Measurements from ENCODE around the gene PRKAR1B. TPM values are rescaled to one million over a fixed set of nuclear protein-coding genes. Genes with fewer than 3 reads are reported as not detected.

PRKAR1B gene
- total RNA-seq, 2 donors from 2014 or later: 33.5 to 43.2 TPM

- Mint-ChIP-seq H3K36me3 (ENCODE audit: low read depth) (peaks cover 9% of the 10 kb centered on the region), H3K4me3 (no peak overlapping the region), H3K27ac (peak overlapping the region; percentile 44), H3K9me3 (no peaks in the 10 kb centered on the region), H3K27me3 (ENCODE audit: insufficient read depth) (no peaks in the 10 kb centered on the region), H3K4me1 (no peaks in the 10 kb centered on the region)
- Histone ChIP-seq H3K4me3 (ENCODE audit: low read length) (no peak overlapping the region), H3K4me1 (ENCODE audit: control insufficient read depth, insufficient read depth, low read length) (no peaks in the 10 kb centered on the region), H3K36me3 (ENCODE audit: control insufficient read depth, insufficient read depth, low read length) (peaks cover 3% of the 10 kb centered on the region), H3K27me3 (ENCODE audit: control insufficient read depth, insufficient read depth, low read length, poor library complexity, severe bottlenecking) (no peaks in the 10 kb centered on the region), H3K9me3 (ENCODE audit: control insufficient read depth, low read length) (no peaks in the 10 kb centered on the region), H3K9ac (ENCODE audit: extremely low read depth, low read length, poor library complexity, severe bottlenecking) (no peak overlapping the region), H3K27ac (ENCODE audit: low read depth, low read length) (peak overlapping the region; percentile 44)
- peak; percentile 67 for DNase-seq
- no peak for TF ChIP-seq CTCF (conservative IDR thresholded peaks at IDR 0.05)
- 79 to 84% methylated on average over 19 to 37 of the region's 37 CpGs for WGBS, 2 experiments (ENCODE audit: insufficient coverage in 1 of 2, insufficient read length in 1 of 2)
Measured at GRCh38 chr7:604001-604883, 122.8 kb downstream of the PRKAR1B start.

GRCh38 chr7:603152-603951, 123.7 kb downstream of the PRKAR1B start:
- Mint-ChIP-seq H3K27ac (peak overlapping the region; percentile 46), H3K36me3 (ENCODE audit: low read depth) (peaks cover 9% of the 10 kb centered on the region), H3K4me1 (no peaks in the 10 kb centered on the region), H3K9me3 (no peaks in the 10 kb centered on the region), H3K4me3 (no peak overlapping the region), H3K27me3 (ENCODE audit: insufficient read depth) (no peaks in the 10 kb centered on the region)
- no peak for TF ChIP-seq CTCF (conservative IDR thresholded peaks at IDR 0.05)
- peaks cover 3% of the 10 kb centered on the region for H3K36me3 ChIP-seq (ENCODE audit: control insufficient read depth, insufficient read depth, low read length)
- no peak overlapping the region for H3K4me3 ChIP-seq (ENCODE audit: low read length)
- no peaks in the 10 kb centered on the region for H3K9me3 ChIP-seq (ENCODE audit: control insufficient read depth, low read length)
- no peaks in the 10 kb centered on the region for H3K27me3 ChIP-seq (ENCODE audit: control insufficient read depth, insufficient read depth, low read length, poor library complexity, severe bottlenecking)
- WGBS, 2 experiments (ENCODE audit: insufficient coverage in 1 of 2, insufficient read length in 1 of 2): 90 to 94% methylated on average over 5 to 12 of the region's 12 CpGs
- no peak overlapping the region for H3K27ac ChIP-seq (ENCODE audit: low read depth, low read length)
- no peak overlapping the region for H3K9ac ChIP-seq (ENCODE audit: extremely low read depth, low read length, poor library complexity, severe bottlenecking)
- no peaks in the 10 kb centered on the region for H3K4me1 ChIP-seq (ENCODE audit: control insufficient read depth, insufficient read depth, low read length)
- no peak for DNase-seq

DNA sequence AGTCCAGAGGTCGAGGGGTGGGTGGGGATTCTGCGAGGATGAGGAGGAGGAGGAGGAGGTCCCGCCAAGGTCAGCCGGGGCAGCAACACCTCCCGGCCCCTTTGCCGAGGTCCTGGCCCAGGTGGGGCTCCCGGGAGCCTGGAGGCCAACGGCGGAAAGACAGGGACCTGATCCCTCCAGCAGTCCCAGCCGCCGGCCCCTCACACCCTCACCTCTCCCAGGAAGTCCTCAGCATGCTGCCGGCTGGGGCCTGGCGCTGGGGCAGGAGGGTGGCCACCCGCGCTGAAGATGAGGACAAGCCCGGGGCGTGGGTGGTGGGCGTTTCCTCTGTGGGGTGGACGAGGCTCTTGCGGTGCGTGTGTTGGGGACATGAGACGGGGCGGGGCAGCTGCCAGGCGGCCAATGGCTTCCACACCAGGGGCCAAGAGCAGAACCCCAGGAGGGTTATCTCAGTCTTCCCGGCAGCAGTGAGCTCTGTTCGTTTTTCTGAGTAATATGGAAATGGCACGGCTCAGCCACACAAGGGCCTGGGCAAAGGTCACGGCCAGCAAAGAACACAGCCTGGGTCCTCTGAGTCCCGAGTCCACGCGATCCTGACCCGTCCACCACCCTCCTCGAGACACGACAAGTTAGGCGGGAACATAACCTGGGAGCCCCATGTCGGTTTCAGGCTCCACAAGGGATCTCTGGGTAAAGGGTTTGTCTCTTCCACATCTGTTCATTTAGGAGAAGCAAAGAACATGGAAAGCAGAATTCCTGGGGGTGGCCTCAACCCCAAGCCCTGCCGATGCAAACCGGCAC, 124.5 kb downstream of the PRKAR1B start:
- no peaks in the 10 kb centered on the region for H3K9me3 Mint-ChIP-seq
- peaks cover 3% of the 10 kb centered on the region for H3K36me3 ChIP-seq (ENCODE audit: control insufficient read depth, insufficient read depth, low read length)
- peaks cover 9% of the 10 kb centered on the region for H3K36me3 Mint-ChIP-seq (ENCODE audit: low read depth)
- no peaks in the 10 kb centered on the region for H3K27me3 ChIP-seq (ENCODE audit: control insufficient read depth, insufficient read depth, low read length, poor library complexity, severe bottlenecking)
- DNase-seq: peak; percentile 59
- H3K27ac Mint-ChIP-seq: peak overlapping the region; percentile 46
- H3K4me1 ChIP-seq (ENCODE audit: control insufficient read depth, insufficient read depth, low read length): no peaks in the 10 kb centered on the region
- no peaks in the 10 kb centered on the region for H3K27me3 Mint-ChIP-seq (ENCODE audit: insufficient read depth)
- H3K27ac ChIP-seq (ENCODE audit: low read depth, low read length): no peak overlapping the region
- 90 to 91% methylated on average over 33 to 36 of the region's 38 CpGs for WGBS, 2 experiments (ENCODE audit: insufficient coverage in 1 of 2, insufficient read length in 1 of 2)
- H3K9ac ChIP-seq (ENCODE audit: extremely low read depth, low read length, poor library complexity, severe bottlenecking): no peak overlapping the region
- no peak overlapping the region for H3K4me3 Mint-ChIP-seq
- H3K4me3 ChIP-seq (ENCODE audit: low read length): no peak overlapping the region
- no peaks in the 10 kb centered on the region for H3K4me1 Mint-ChIP-seq
- H3K9me3 ChIP-seq (ENCODE audit: control insufficient read depth, low read length): no peaks in the 10 kb centered on the region
- no peak for TF ChIP-seq CTCF (conservative IDR thresholded peaks at IDR 0.05)

Data from endodermal cell (in vitro differentiated cells).